Peyer's patch (tissue), 4 donors: ENCODE results near the gene MIA3. TPM values are rescaled to one million over a fixed set of nuclear protein-coding genes. Genes with fewer than 3 reads are reported as not detected.

Experiments
- DNase-seq, 3 donors: peaks; one replicate each; pipeline ENCODE4 v3.0.0-alpha.2; 2017 to 2019
- H3K27ac ChIP-seq, 4 donors: fragments of 200-600 bp; sonication (generic); one replicate each; pipeline ENCODE4 v1.5.1; 2016 to 2019
- H3K27me3 ChIP-seq, 2 donors: fragments of 200-600 bp; sonication (generic); one replicate each; pipeline ENCODE4 v1.5.1; 2019
- H3K36me3 ChIP-seq, 3 donors: fragments of 200-600 bp; sonication (generic); one replicate each; pipeline ENCODE4 v1.5.1; 2016 to 2019
- H3K4me1 ChIP-seq, 4 donors: fragments of 200-600 bp; sonication (generic); one replicate each; pipeline ENCODE4 v1.5.1; 2016 to 2019
- H3K4me3 ChIP-seq, 4 donors: fragments of 200-600 bp; sonication (generic); 1 replicate in 3 of 4; 2 replicates in 1 of 4; pipeline ENCODE4 v1.5.1; 2016 to 2019; ENCODE audit warnings: mild to moderate bottlenecking in 1 of 4
- H3K9me3 ChIP-seq, 4 donors: fragments of 200-600 bp; sonication (generic); one replicate each; pipeline ENCODE4 v1.5.1; 2016 to 2019; ENCODE audit warnings: mild to moderate bottlenecking in 1 of 4
- CTCF ChIP-seq, 6 experiments: fragments of 450-650 bp in 4 of 6; fragments of 200-600 bp in 2 of 6; sonication (generic) in 1 of 6; IDR thresholded peaks; one replicate each; pipeline ENCODE4 v1.5.1; 2017 to 2019; ENCODE audit warnings: antibody characterized with exemption in 6 of 6, mild to moderate bottlenecking in 3 of 6, moderate library complexity in 1 of 6
- POLR2A ChIP-seq, 2 donors: fragments of 450-650 bp; IDR thresholded peaks; one replicate each; pipeline ENCODE4 v1.5.1; 2017; ENCODE audit warnings: antibody characterized with exemption in 2 of 2, mild to moderate bottlenecking in 2 of 2, moderate library complexity in 2 of 2
- total RNA-seq, 4 donors: library from RNA; depleted of rRNA; stranded (reverse); fragments of >200 nt; gene quantifications; one replicate each; pipeline ENCODE4 v1.1.0, GENCODE V29; 2016

The MIA3 gene
- total RNA-seq, 4 donors from 2014 or later, result 53.1 to 133 (median 75.0) TPM

- TF ChIP-seq POLR2A (IDR thresholded peaks at IDR 0.05), result no peak
- TF ChIP-seq CTCF (IDR thresholded peaks at IDR 0.05), result no peak
- Histone ChIP-seq H3K4me1 (peaks cover 0 to 18% (median 5%) of the 10 kb centered on the region in 4 donors), H3K36me3 (peaks cover 0 to 17% (median 0%) of the 10 kb centered on the region in 3 donors), H3K27me3 (no peaks in the 10 kb centered on the region), H3K27ac (peak overlapping the region; percentile 87 to 98 (median 96)), H3K9me3 (no peaks in the 10 kb centered on the region), H3K4me3 (peak overlapping the region; percentile 58 to 94 (median 80))
- DNase-seq, result peak; percentile 73 to 78 (median 76)
These were observed 93.7 kb downstream of the MIA3 start for GRCh38 chr1:222711319-222712252.

GRCh38 chr1:222712253-222713090, 94.6 kb downstream of the MIA3 start, which contains the start of the genes AIDA and BROX:
TSS of gene AIDA (minus strand) at chr1:222712491. CDS start at chr1:222712317, 174 bp downstream.
TSS of gene BROX (plus strand) at chr1:222712564. CDS start at chr1:222715700, 3,136 bp downstream.
- H3K27ac ChIP-seq, result peak within 1 kb of the TSS; percentile 87 to 98 (median 96)
- DNase-seq, result peak; percentile 94 to 98 (median 97)
- peaks cover 0 to 26% (median 0%) of the 10 kb centered on the region in 3 donors for H3K36me3 ChIP-seq
- no peak for TF ChIP-seq CTCF (IDR thresholded peaks at IDR 0.05)
- peak; percentile 23 to 48 for TF ChIP-seq POLR2A (IDR thresholded peaks at IDR 0.05)
- H3K4me1 ChIP-seq, result peaks cover 0 to 18% (median 5%) of the 10 kb centered on the region in 4 donors
- H3K4me3 ChIP-seq, result peak within 1 kb of the TSS; percentile 58 to 94 (median 80)
- no peaks in the 10 kb centered on the region for H3K27me3 ChIP-seq
- no peaks in the 10 kb centered on the region for H3K9me3 ChIP-seq

- peak overlapping the region; percentile 58 to 94 (median 80) for H3K4me3 ChIP-seq
- H3K36me3 ChIP-seq, result peaks cover 0 to 34% (median 0%) of the 10 kb centered on the region in 3 donors
- peak; percentile 92 to 98 (median 97) for DNase-seq
- no peaks in the 10 kb centered on the region for H3K9me3 ChIP-seq
- no peaks in the 10 kb centered on the region for H3K27me3 ChIP-seq
- peak; percentile 32 to 50 for TF ChIP-seq POLR2A (IDR thresholded peaks at IDR 0.05)
- TF ChIP-seq CTCF (IDR thresholded peaks at IDR 0.05), result peak in 1 of 6 experiments; percentile 1
- H3K4me1 ChIP-seq, result peaks cover 0 to 18% (median 5%) of the 10 kb centered on the region in 4 donors
- peak overlapping the region; percentile 87 to 98 (median 96) for H3K27ac ChIP-seq
These were observed 95.4 kb downstream of the MIA3 start for GRCh38 chr1:222713091-222713961.

GRCh38 chr1:222716393-222716792, 98.5 kb downstream of the MIA3 start:
- H3K36me3 ChIP-seq, result peaks cover 0 to 63% (median 0%) of the 10 kb centered on the region in 3 donors
- peaks cover 0 to 11% (median 0%) of the 10 kb centered on the region in 4 donors for H3K4me1 ChIP-seq
- H3K9me3 ChIP-seq, result no peaks in the 10 kb centered on the region
- TF ChIP-seq POLR2A (IDR thresholded peaks at IDR 0.05), result no peak
- no peak for TF ChIP-seq CTCF (IDR thresholded peaks at IDR 0.05)
- H3K27me3 ChIP-seq, result no peaks in the 10 kb centered on the region
- no peak overlapping the region for H3K4me3 ChIP-seq
- H3K27ac ChIP-seq, result no peak overlapping the region
- DNase-seq, result no peak

Other genes starting within 250 kb of the MIA3 start
- 1 to 10 TPM in 1 of 4 donors, not detected in 3; 3.3 TPM for gene HHIPL2, start 70.0 kb upstream of the MIA3 start, total RNA-seq
- 10 to 100 TPM in 1 of 4 donors, 1 to 10 TPM in 3; 1.6 to 12.4 (median 4.4) TPM for gene TAF1A, start 28.2 kb upstream of the MIA3 start, total RNA-seq
- 10 to 100 TPM; 22.1 to 73.4 (median 25.2) TPM for gene AIDA, start 94.4 kb downstream of the MIA3 start, total RNA-seq
- 10 to 100 TPM; 37.7 to 57.4 (median 43.9) TPM for gene BROX, start 94.5 kb downstream of the MIA3 start, total RNA-seq
- gene FAM177B, start 119.1 kb downstream of the MIA3 start, total RNA-seq, result 10 to 100 TPM; 14.9 to 40.4 (median 19.6) TPM
- gene DISP1, start 196.9 kb downstream of the MIA3 start, total RNA-seq, result 10 to 100 TPM in 2 of 4 donors, 1 to 10 TPM in 2; 4.1 to 22.8 (median 10.1) TPM